Activated T-cell treated with anti-CD3 and anti-CD28 coated beads, Interleukin-2, amount 50 U/mL, for 4 hours (primary cell): ENCODE results near the gene CAPN13. TPM values are rescaled to one million over a fixed set of nuclear protein-coding genes. Genes with fewer than 3 reads are reported as not detected.

Experiments used
- ATAC-seq, 2 donors: fragments of 200-7000 bp; cut with Tn5 transposase; one replicate each; pipeline ENCODE4 v1.10.0; 2021
- DNase-seq: peaks from one replicate; pipeline ENCODE4 v3.0.0-alpha.2; 2020
- H3K27me3 Mint-ChIP-seq: one replicate; pipeline ENCODE4 v1.8.0; 2021; ENCODE audit warnings: low read depth, mixed read lengths
- H3K36me3 Mint-ChIP-seq: one replicate; pipeline ENCODE4 v1.8.0; 2022; ENCODE audit warnings: mixed read lengths; ENCODE audit not compliant: insufficient read depth
- H3K4me1 Mint-ChIP-seq: one replicate; pipeline ENCODE4 v1.8.0; 2021; ENCODE audit warnings: low read depth, mixed read lengths
- H3K4me3 Mint-ChIP-seq: one replicate; pipeline ENCODE4 v1.8.0; 2021; ENCODE audit warnings: mild to moderate bottlenecking, moderate library complexity, mixed read lengths
- H3K9me3 Mint-ChIP-seq: one replicate; pipeline ENCODE4 v1.8.0; 2021; ENCODE audit warnings: mixed read lengths
- total RNA-seq, 3 donors: library from RNA; stranded (reverse); gene quantifications; one replicate each; pipeline ENCODE4 v1.2.1, GENCODE V29; 2021

Gene CAPN13
- total RNA-seq, 3 donors from 2014 or later: 0.08 TPM; not detected in 2

DNA sequence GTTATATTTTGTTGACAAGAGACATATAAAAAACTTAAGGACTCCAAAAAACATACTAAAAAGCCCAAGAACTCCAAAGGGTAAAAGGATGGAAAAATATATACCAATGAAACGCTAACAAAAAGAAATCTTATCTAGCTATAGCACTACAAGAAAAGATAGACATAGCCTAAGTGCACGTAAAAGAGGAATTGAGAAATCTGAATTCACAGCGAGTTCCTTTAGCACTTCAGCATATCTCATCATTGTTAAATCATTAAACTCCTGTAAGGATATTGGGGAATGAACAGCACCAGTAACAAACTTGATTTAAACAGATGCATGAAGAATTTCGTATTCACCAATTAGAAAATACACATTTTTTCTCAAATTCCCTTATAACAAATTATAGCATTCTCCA lies 134.1 kb downstream of the CAPN13 start:
- Mint-ChIP-seq H3K4me3 (no peak overlapping the region), H3K27me3 (peaks cover 12% of the 10 kb centered on the region), H3K9me3 (peaks cover 22% of the 10 kb centered on the region), H3K4me1 (no peaks in the 10 kb centered on the region), H3K36me3 (peaks cover 2% of the 10 kb centered on the region)
- ATAC-seq: no peak
- DNase-seq: no peak
